Activated T-helper 17 cell treated with anti-CD3 and anti-CD28 coated beads, Interleukin-2, amount 50 U/mL, for 72 hours (primary cell): ENCODE measurements around the gene KIAA0513. TPM values are rescaled to one million over a fixed set of nuclear protein-coding genes. Genes with fewer than 3 reads are reported as not detected.

Experiments
- ATAC-seq: fragments of 150-1000 bp; cut with Tn5 transposase; replicated peaks from 2 replicates; pipeline ENCODE4 v1.10.0; 2021; ENCODE audit warnings: mild to moderate bottlenecking, moderate library complexity
- H3K27ac Mint-ChIP-seq: one replicate; pipeline ENCODE4 v1.8.0; 2022; ENCODE audit warnings: mixed read lengths
- H3K27me3 Mint-ChIP-seq: one replicate; pipeline ENCODE4 v1.8.0; 2022; ENCODE audit warnings: mixed read lengths
- H3K36me3 Mint-ChIP-seq: one replicate; pipeline ENCODE4 v1.8.0; 2022; ENCODE audit warnings: low read depth, mild to moderate bottlenecking, mixed read lengths
- H3K4me1 Mint-ChIP-seq: one replicate; pipeline ENCODE4 v1.8.0; 2022; ENCODE audit warnings: mixed read lengths
- H3K4me3 Mint-ChIP-seq: one replicate; pipeline ENCODE4 v1.8.0; 2022; ENCODE audit warnings: mild to moderate bottlenecking, mixed read lengths
- H3K9me3 Mint-ChIP-seq: one replicate; pipeline ENCODE4 v1.8.0; 2022; ENCODE audit warnings: mixed read lengths
- total RNA-seq, 2 donors: library from RNA; stranded (reverse); gene quantifications; one replicate each; pipeline ENCODE4 v1.2.3, GENCODE V29; 2022

Gene KIAA0513
- total RNA-seq, 2 donors from 2014 or later = 3.9 to 9.6 TPM

GRCh38 chr16:85057948-85058347 lies 30.4 kb downstream of the KIAA0513 start:
- H3K4me1 Mint-ChIP-seq = peaks cover 33% of the 10 kb centered on the region
- peak overlapping the region; percentile 19 for H3K4me3 Mint-ChIP-seq
- ATAC-seq = no peak
- H3K36me3 Mint-ChIP-seq = peaks cover 5% of the 10 kb centered on the region
- no peaks in the 10 kb centered on the region for H3K27me3 Mint-ChIP-seq
- no peak overlapping the region for H3K27ac Mint-ChIP-seq
- H3K9me3 Mint-ChIP-seq = no peaks in the 10 kb centered on the region

- Mint-ChIP-seq H3K4me1 (peaks cover 33% of the 10 kb centered on the region), H3K36me3 (peaks cover 5% of the 10 kb centered on the region), H3K9me3 (no peaks in the 10 kb centered on the region), H3K4me3 (no peak overlapping the region), H3K27ac (no peak overlapping the region), H3K27me3 (no peaks in the 10 kb centered on the region)
- no peak for ATAC-seq
These were observed 31.3 kb downstream of the KIAA0513 start for GRCh38 chr16:85058909-85059308.

GRCh38 chr16:85061566-85061965 lies 34.0 kb downstream of the KIAA0513 start:
- no peak overlapping the region for H3K4me3 Mint-ChIP-seq
- H3K9me3 Mint-ChIP-seq = no peaks in the 10 kb centered on the region
- no peaks in the 10 kb centered on the region for H3K27me3 Mint-ChIP-seq
- H3K4me1 Mint-ChIP-seq = peaks cover 18% of the 10 kb centered on the region
- no peak overlapping the region for H3K27ac Mint-ChIP-seq
- ATAC-seq = no peak
- peaks cover 11% of the 10 kb centered on the region for H3K36me3 Mint-ChIP-seq

- Mint-ChIP-seq H3K4me1 (peaks cover 10% of the 10 kb centered on the region), H3K9me3 (no peaks in the 10 kb centered on the region), H3K27me3 (no peaks in the 10 kb centered on the region), H3K27ac (peak overlapping the region; percentile 7), H3K36me3 (peaks cover 11% of the 10 kb centered on the region), H3K4me3 (no peak overlapping the region)
- no peak for ATAC-seq
These were observed 34.7 kb downstream of the KIAA0513 start for GRCh38 chr16:85062323-85062722.

- no peak for ATAC-seq
- Mint-ChIP-seq H3K27ac (no peak overlapping the region), H3K36me3 (peaks cover 9% of the 10 kb centered on the region), H3K27me3 (no peaks in the 10 kb centered on the region), H3K9me3 (no peaks in the 10 kb centered on the region), H3K4me3 (no peak overlapping the region), H3K4me1 (peaks cover 5% of the 10 kb centered on the region)
These were observed 35.2 kb downstream of the KIAA0513 start for GRCh38 chr16:85062845-85063244.

- Mint-ChIP-seq H3K27me3 (no peaks in the 10 kb centered on the region), H3K4me3 (no peak overlapping the region), H3K36me3 (peaks cover 18% of the 10 kb centered on the region), H3K27ac (no peak overlapping the region), H3K9me3 (no peaks in the 10 kb centered on the region), H3K4me1 (peaks cover 4% of the 10 kb centered on the region)
- ATAC-seq = no peak
These were observed 36.6 kb downstream of the KIAA0513 start for GRCh38 chr16:85064186-85064585.

GRCh38 chr16:85065099-85065498 lies 37.5 kb downstream of the KIAA0513 start:
- no peak overlapping the region for H3K27ac Mint-ChIP-seq
- no peak overlapping the region for H3K4me3 Mint-ChIP-seq
- H3K4me1 Mint-ChIP-seq = peaks cover 4% of the 10 kb centered on the region
- no peaks in the 10 kb centered on the region for H3K9me3 Mint-ChIP-seq
- H3K27me3 Mint-ChIP-seq = no peaks in the 10 kb centered on the region
- peaks cover 27% of the 10 kb centered on the region for H3K36me3 Mint-ChIP-seq
- ATAC-seq = no peak

GRCh38 chr16:85066346-85066885 lies 38.8 kb downstream of the KIAA0513 start:
- peaks cover 4% of the 10 kb centered on the region for H3K4me1 Mint-ChIP-seq
- H3K27ac Mint-ChIP-seq = peak overlapping the region; percentile 34
- peaks cover 40% of the 10 kb centered on the region for H3K36me3 Mint-ChIP-seq
- no peaks in the 10 kb centered on the region for H3K9me3 Mint-ChIP-seq
- H3K4me3 Mint-ChIP-seq = no peak overlapping the region
- no peak for ATAC-seq
- H3K27me3 Mint-ChIP-seq = no peaks in the 10 kb centered on the region

- Mint-ChIP-seq H3K27me3 (no peaks in the 10 kb centered on the region), H3K9me3 (no peaks in the 10 kb centered on the region), H3K27ac (no peak overlapping the region), H3K4me3 (no peak overlapping the region), H3K36me3 (peaks cover 46% of the 10 kb centered on the region), H3K4me1 (peaks cover 2% of the 10 kb centered on the region)
- no peak for ATAC-seq
These were observed 39.4 kb downstream of the KIAA0513 start for GRCh38 chr16:85067024-85067423.

- Mint-ChIP-seq H3K36me3 (peaks cover 48% of the 10 kb centered on the region), H3K27ac (no peak overlapping the region), H3K27me3 (no peaks in the 10 kb centered on the region), H3K4me1 (no peaks in the 10 kb centered on the region), H3K4me3 (no peak overlapping the region), H3K9me3 (no peaks in the 10 kb centered on the region)
- no peak for ATAC-seq
These were observed 39.8 kb downstream of the KIAA0513 start for GRCh38 chr16:85067426-85067825.

GRCh38 chr16:85068746-85069145 lies 41.2 kb downstream of the KIAA0513 start:
- no peaks in the 10 kb centered on the region for H3K4me1 Mint-ChIP-seq
- H3K4me3 Mint-ChIP-seq = no peak overlapping the region
- H3K27ac Mint-ChIP-seq = no peak overlapping the region
- H3K36me3 Mint-ChIP-seq = peaks cover 48% of the 10 kb centered on the region
- no peak for ATAC-seq
- H3K27me3 Mint-ChIP-seq = no peaks in the 10 kb centered on the region
- no peaks in the 10 kb centered on the region for H3K9me3 Mint-ChIP-seq

- peaks cover 49% of the 10 kb centered on the region for H3K36me3 Mint-ChIP-seq
These were observed 41.6 kb downstream of the KIAA0513 start for GRCh38 chr16:85069171-85069570.

GRCh38 chr16:85072076-85072860 lies 44.7 kb downstream of the KIAA0513 start:
- H3K4me1 Mint-ChIP-seq = no peaks in the 10 kb centered on the region
- H3K4me3 Mint-ChIP-seq = no peak overlapping the region
- H3K27ac Mint-ChIP-seq = no peak overlapping the region
- peaks cover 60% of the 10 kb centered on the region for H3K36me3 Mint-ChIP-seq
- H3K27me3 Mint-ChIP-seq = no peaks in the 10 kb centered on the region
- ATAC-seq = no peak
- H3K9me3 Mint-ChIP-seq = no peaks in the 10 kb centered on the region

More at GRCh38 chr16:85069171-85069570, 41.6 kb downstream of the KIAA0513 start:
- Mint-ChIP-seq H3K4me1 (no peaks in the 10 kb centered on the region), H3K27me3 (no peaks in the 10 kb centered on the region), H3K4me3 (no peak overlapping the region), H3K27ac (no peak overlapping the region), H3K9me3 (no peaks in the 10 kb centered on the region)
- no peak for ATAC-seq

GRCh38 chr16:85072947-85073346 lies 45.4 kb downstream of the KIAA0513 start:
- H3K36me3 Mint-ChIP-seq = peaks cover 59% of the 10 kb centered on the region
- no peak overlapping the region for H3K27ac Mint-ChIP-seq
- no peak for ATAC-seq
- H3K9me3 Mint-ChIP-seq = no peaks in the 10 kb centered on the region
- H3K4me3 Mint-ChIP-seq = no peak overlapping the region
- no peaks in the 10 kb centered on the region for H3K4me1 Mint-ChIP-seq
- H3K27me3 Mint-ChIP-seq = no peaks in the 10 kb centered on the region

- no peak overlapping the region for H3K4me3 Mint-ChIP-seq
- ATAC-seq = no peak
- H3K27me3 Mint-ChIP-seq = no peaks in the 10 kb centered on the region
- H3K4me1 Mint-ChIP-seq = no peaks in the 10 kb centered on the region
- H3K27ac Mint-ChIP-seq = no peak overlapping the region
- peaks cover 56% of the 10 kb centered on the region for H3K36me3 Mint-ChIP-seq
- H3K9me3 Mint-ChIP-seq = no peaks in the 10 kb centered on the region
These were observed 46.8 kb downstream of the KIAA0513 start for GRCh38 chr16:85074225-85074914.
